KMS-11 (cell line): ENCODE results near the gene GRM1.
"Not testable (repeated sequence)": the region's sequence is repeated elsewhere in the genome, so short reads cannot be mapped to it uniquely, and the experiment has no call there.

Experiments
- H2AFZ ChIP-seq: fragments of 200-600 bp; sonication (generic); 2 replicates; pipeline ENCODE4 v1.6.1; 2016; ENCODE audit warnings: antibody characterized with exemption, mixed run types, low read depth
- H3K27ac ChIP-seq: fragments of 200-600 bp; sonication (generic); 2 replicates; pipeline ENCODE4 v1.6.1; 2016; ENCODE audit warnings: mild to moderate bottlenecking, mixed run types
- H3K27me3 ChIP-seq: fragments of 200-600 bp; sonication (generic); 2 replicates; pipeline ENCODE4 v1.6.1; 2017; ENCODE audit warnings: mild to moderate bottlenecking, low read depth, mixed run types, moderate library complexity; ENCODE audit not compliant: insufficient read depth
- H3K36me3 ChIP-seq: fragments of 200-600 bp; sonication (generic); 2 replicates; pipeline ENCODE4 v1.6.1; 2017; ENCODE audit warnings: mild to moderate bottlenecking, mixed run types; ENCODE audit not compliant: insufficient read depth
- H3K4me1 ChIP-seq: fragments of 200-600 bp; sonication (generic); 2 replicates; pipeline ENCODE4 v1.6.1; 2016; ENCODE audit warnings: mild to moderate bottlenecking, low read depth, mixed run types; ENCODE audit not compliant: poor library complexity, severe bottlenecking
- H3K4me2 ChIP-seq: fragments of 200-600 bp; sonication (generic); 2 replicates; pipeline ENCODE4 v1.7.0; 2016; ENCODE audit warnings: mild to moderate bottlenecking, mixed run types
- H3K4me3 ChIP-seq: fragments of 200-600 bp; sonication (generic); IDR thresholded peaks from 2 replicates; pipeline ENCODE4 v1.6.1; 2017; ENCODE audit warnings: low read depth, low read length, mixed read lengths; ENCODE audit not compliant: insufficient read depth
- H3K79me2 ChIP-seq: fragments of 200-600 bp; sonication (generic); 2 replicates; pipeline ENCODE4 v1.6.1; 2016; ENCODE audit warnings: low read depth, mixed run types; ENCODE audit not compliant: insufficient read depth
- H3K9ac ChIP-seq: fragments of 200-600 bp; sonication (generic); 2 replicates; pipeline ENCODE4 v1.6.1; 2016; ENCODE audit warnings: mild to moderate bottlenecking, mixed run types
- H4K20me1 ChIP-seq: fragments of 200-600 bp; sonication (generic); 2 replicates; pipeline ENCODE4 v1.6.1; 2016; ENCODE audit warnings: mild to moderate bottlenecking, mixed run types; ENCODE audit not compliant: insufficient read depth
- CTCF ChIP-seq: fragments of 200-600 bp; sonication (generic); conservative IDR thresholded peaks from 2 replicates; pipeline ENCODE4 v1.6.1; 2017; ENCODE audit warnings: low read depth, mild to moderate bottlenecking, antibody characterized with exemption, low read length, moderate library complexity, mixed read lengths

Gene GRM1

GRCh38 chr6:146240322-146240721, 211.5 kb downstream of the GRM1 start:
- H3K4me3 ChIP-seq, result no peak overlapping the region
- H2AFZ ChIP-seq, result no peak overlapping the region
- no peak for TF ChIP-seq CTCF
- no peaks in the 10 kb centered on the region for H3K27me3 ChIP-seq
- no peaks in the 10 kb centered on the region for H3K79me2 ChIP-seq
- H3K36me3 ChIP-seq, result no peaks in the 10 kb centered on the region
- H3K4me2 ChIP-seq, result no peak overlapping the region
- H3K4me1 ChIP-seq, result no peaks in the 10 kb centered on the region
- no peak overlapping the region for H3K27ac ChIP-seq
- H3K9ac ChIP-seq, result no peak overlapping the region
- H4K20me1 ChIP-seq, result no peaks in the 10 kb centered on the region

GRCh38 chr6:146240807-146241206, 211.9 kb downstream of the GRM1 start:
- H3K27ac ChIP-seq, result no peak overlapping the region
- no peak for TF ChIP-seq CTCF

GRCh38 chr6:146243646-146244045, 214.8 kb downstream of the GRM1 start:
- H3K79me2 ChIP-seq, H3K4me2 ChIP-seq, H3K4me1 ChIP-seq, H4K20me1 ChIP-seq, H3K27ac ChIP-seq, H3K9ac ChIP-seq, H3K36me3 ChIP-seq, H3K27me3 ChIP-seq, H3K4me3 ChIP-seq, H2AFZ ChIP-seq: not testable (repeated sequence)

More at GRCh38 chr6:146240807-146241206, 211.9 kb downstream of the GRM1 start:
- Histone ChIP-seq H2AFZ (no peak overlapping the region), H3K9ac (no peak overlapping the region), H3K4me3 (no peak overlapping the region), H3K4me2 (no peak overlapping the region), H3K4me1 (no peaks in the 10 kb centered on the region), H3K36me3 (no peaks in the 10 kb centered on the region), H4K20me1 (no peaks in the 10 kb centered on the region), H3K79me2 (no peaks in the 10 kb centered on the region), H3K27me3 (no peaks in the 10 kb centered on the region)

- Histone ChIP-seq H3K36me3 (no peaks in the 10 kb centered on the region), H3K79me2 (no peaks in the 10 kb centered on the region), H3K4me1 (no peaks in the 10 kb centered on the region), H3K9ac (no peak overlapping the region), H3K27ac (no peak overlapping the region), H4K20me1 (no peaks in the 10 kb centered on the region), H2AFZ (no peak overlapping the region), H3K27me3 (no peaks in the 10 kb centered on the region), H3K4me3 (no peak overlapping the region), H3K4me2 (no peak overlapping the region)
- no peak for TF ChIP-seq CTCF
These were observed 215.8 kb downstream of the GRM1 start for GRCh38 chr6:146244630-146245143.

- no peak for TF ChIP-seq CTCF
- H4K20me1 ChIP-seq, result no peaks in the 10 kb centered on the region
- no peaks in the 10 kb centered on the region for H3K27me3 ChIP-seq
- H3K27ac ChIP-seq, result no peak overlapping the region
- H3K4me2 ChIP-seq, result no peak overlapping the region
- no peak overlapping the region for H2AFZ ChIP-seq
- H3K36me3 ChIP-seq, result no peaks in the 10 kb centered on the region
- H3K4me1 ChIP-seq, result no peaks in the 10 kb centered on the region
- no peak overlapping the region for H3K4me3 ChIP-seq
- H3K9ac ChIP-seq, result no peak overlapping the region
- no peaks in the 10 kb centered on the region for H3K79me2 ChIP-seq
These were observed 217.2 kb downstream of the GRM1 start for GRCh38 chr6:146246028-146246427.
